SU-DHL-6 (cell line): Measurements from ENCODE around the gene ARHGAP26.
"Not testable (repeated sequence)": the region's sequence is repeated elsewhere in the genome, so short reads cannot be mapped to it uniquely, and the experiment has no call there.

ENCODE experiments used
- H2AFZ ChIP-seq: fragments of 200-600 bp; sonication (generic); 2 replicates; pipeline ENCODE4 v1.6.1; 2014; ENCODE audit warnings: low read depth, mild to moderate bottlenecking, moderate library complexity, mixed read lengths, antibody characterized with exemption, low read length; ENCODE audit not compliant: severe bottlenecking
- H3F3A ChIP-seq: fragments of 200-600 bp; shearing (Covaris generic); 2 replicates; pipeline ENCODE4 v1.6.0; 2016; ENCODE audit warnings: antibody characterized with exemption, mild to moderate bottlenecking; ENCODE audit not compliant: insufficient read depth
- H3K27ac ChIP-seq: fragments of 200-600 bp; sonication (generic); 2 replicates; pipeline ENCODE4 v1.5.1; 2016; ENCODE audit warnings: low read depth, mild to moderate bottlenecking, low read length, moderate library complexity, mixed read lengths
- H3K27me3 ChIP-seq: fragments of 200-600 bp; sonication (generic), shearing (Covaris generic); 2 replicates; pipeline ENCODE4 v1.6.0; 2014; ENCODE audit warnings: mild to moderate bottlenecking, low read length
- H3K36me3 ChIP-seq: fragments of 200-600 bp; sonication (generic); 2 replicates; pipeline ENCODE4 v1.6.1; 2014; ENCODE audit warnings: mild to moderate bottlenecking, low read length, mixed read lengths
- H3K4me2 ChIP-seq: fragments of 300-600, 200-600 bp; shearing (Covaris generic), sonication (generic); 2 replicates; pipeline ENCODE4 v1.6.0; 2014; ENCODE audit warnings: low read length, low read depth, mild to moderate bottlenecking; ENCODE audit not compliant: poor library complexity, severe bottlenecking
- H3K4me3 ChIP-seq: fragments of 200-600 bp; sonication (generic); 2 replicates; pipeline ENCODE4 v1.5.1; 2014; ENCODE audit warnings: antibody characterized with exemption, low read length, mild to moderate bottlenecking, mixed read lengths; ENCODE audit not compliant: insufficient read depth, poor library complexity, severe bottlenecking
- H3K79me2 ChIP-seq: fragments of 200-600 bp; sonication (generic); 2 replicates; pipeline ENCODE4 v1.6.1; 2014; ENCODE audit warnings: mild to moderate bottlenecking, low read length, moderate library complexity; ENCODE audit not compliant: insufficient read depth
- H3K9ac ChIP-seq: fragments of 200-600 bp; sonication (generic); 2 replicates; pipeline ENCODE4 v1.7.0; 2014; ENCODE audit warnings: mild to moderate bottlenecking, low read length
- H3K9me2 ChIP-seq: fragments of 200-600 bp; sonication (generic); replicated peaks from 2 replicates; pipeline ENCODE4 v1.6.1; 2014; ENCODE audit warnings: low read length; ENCODE audit not compliant: insufficient read depth
- H3K9me3 ChIP-seq: fragments of 200-600 bp; sonication (generic); 2 replicates; pipeline ENCODE4 v1.6.1; 2014; ENCODE audit warnings: low read length, mixed read lengths; ENCODE audit not compliant: insufficient read depth
- H4K20me1 ChIP-seq: fragments of 200-600 bp; sonication (generic); 2 replicates; pipeline ENCODE4 v1.6.1; 2014; ENCODE audit warnings: low read depth, mild to moderate bottlenecking, antibody characterized with exemption, low read length, moderate library complexity, mixed read lengths
- EZH2phosphoT487 ChIP-seq: fragments of 200-600 bp; sonication (generic), shearing (Covaris generic); conservative IDR thresholded peaks from 2 replicates; pipeline ENCODE4 v1.6.1; 2018; ENCODE audit warnings: mild to moderate bottlenecking, antibody characterized with exemption, low read length, moderate library complexity, mixed read lengths
- TF ChIP-seq, protein P1 (sequence below): fragments of 200-600 bp; sonication (generic); IDR thresholded peaks from one replicate; pipeline ENCODE4 v1.5.1; 2017; ENCODE audit warnings: antibody characterized with exemption, mild to moderate bottlenecking, low read length, moderate library complexity; ENCODE audit not compliant: insufficient read depth, poor library complexity, severe bottlenecking

Gene ARHGAP26

DNA sequence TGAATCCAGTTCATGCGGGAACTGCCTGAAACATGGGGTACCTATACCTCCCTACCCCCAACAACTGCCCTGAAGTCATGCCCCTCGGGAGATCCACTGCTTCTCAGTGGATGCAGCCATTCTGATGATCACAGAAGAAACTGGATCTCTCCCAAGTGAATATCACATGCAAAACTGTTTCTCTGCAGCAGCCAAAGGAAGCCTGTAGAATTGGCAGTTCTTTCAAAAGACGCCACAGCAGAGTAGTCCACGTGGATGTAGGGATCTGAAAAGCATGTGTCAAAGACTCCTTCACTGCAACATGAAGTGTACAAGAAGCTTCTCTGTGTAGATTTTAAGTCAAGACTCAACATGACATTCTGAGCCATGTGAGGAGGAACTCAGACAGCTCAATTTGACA is 346.6 kb downstream of the ARHGAP26 start:
- Histone ChIP-seq H3K79me2 (no peaks in the 10 kb centered on the region), H3K9me2 (no peaks in the 10 kb centered on the region), H3K9me3 (no peaks in the 10 kb centered on the region), H2AFZ (no peak overlapping the region), H3F3A (no peaks in the 10 kb centered on the region), H3K4me2 (no peak overlapping the region), H3K27ac (no peak overlapping the region), H4K20me1 (no peaks in the 10 kb centered on the region), H3K9ac (no peak overlapping the region), H3K36me3 (no peaks in the 10 kb centered on the region), H3K4me3 (no peak overlapping the region), H3K27me3 (no peaks in the 10 kb centered on the region)
- no peak for TF ChIP-seq EZH2phosphoT487
- TF ChIP-seq, protein P1, sequence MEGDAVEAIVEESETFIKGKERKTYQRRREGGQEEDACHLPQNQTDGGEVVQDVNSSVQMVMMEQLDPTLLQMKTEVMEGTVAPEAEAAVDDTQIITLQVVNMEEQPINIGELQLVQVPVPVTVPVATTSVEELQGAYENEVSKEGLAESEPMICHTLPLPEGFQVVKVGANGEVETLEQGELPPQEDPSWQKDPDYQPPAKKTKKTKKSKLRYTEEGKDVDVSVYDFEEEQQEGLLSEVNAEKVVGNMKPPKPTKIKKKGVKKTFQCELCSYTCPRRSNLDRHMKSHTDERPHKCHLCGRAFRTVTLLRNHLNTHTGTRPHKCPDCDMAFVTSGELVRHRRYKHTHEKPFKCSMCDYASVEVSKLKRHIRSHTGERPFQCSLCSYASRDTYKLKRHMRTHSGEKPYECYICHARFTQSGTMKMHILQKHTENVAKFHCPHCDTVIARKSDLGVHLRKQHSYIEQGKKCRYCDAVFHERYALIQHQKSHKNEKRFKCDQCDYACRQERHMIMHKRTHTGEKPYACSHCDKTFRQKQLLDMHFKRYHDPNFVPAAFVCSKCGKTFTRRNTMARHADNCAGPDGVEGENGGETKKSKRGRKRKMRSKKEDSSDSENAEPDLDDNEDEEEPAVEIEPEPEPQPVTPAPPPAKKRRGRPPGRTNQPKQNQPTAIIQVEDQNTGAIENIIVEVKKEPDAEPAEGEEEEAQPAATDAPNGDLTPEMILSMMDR = no peak

DNA sequence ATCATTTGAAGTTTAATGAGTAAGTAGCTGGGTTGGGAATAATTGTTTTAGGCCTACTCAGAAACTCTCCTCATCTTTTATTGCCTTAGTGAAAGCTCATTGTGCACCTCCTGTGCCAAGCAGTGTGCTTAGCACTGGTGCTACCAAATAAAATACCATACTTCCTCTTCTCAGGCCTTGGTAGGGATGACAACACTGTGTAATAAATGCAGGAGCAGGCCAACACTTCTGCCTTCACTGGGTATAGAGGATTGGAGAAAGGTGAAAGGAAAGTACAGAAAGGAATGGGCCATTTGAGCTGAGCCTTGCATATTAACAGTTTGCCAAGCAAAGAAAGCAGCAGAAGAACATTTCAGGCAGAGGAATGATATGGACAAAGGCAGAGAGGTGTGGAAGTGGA is 347.6 kb downstream of the ARHGAP26 start:
- no peak overlapping the region for H3K9ac ChIP-seq

DNA sequence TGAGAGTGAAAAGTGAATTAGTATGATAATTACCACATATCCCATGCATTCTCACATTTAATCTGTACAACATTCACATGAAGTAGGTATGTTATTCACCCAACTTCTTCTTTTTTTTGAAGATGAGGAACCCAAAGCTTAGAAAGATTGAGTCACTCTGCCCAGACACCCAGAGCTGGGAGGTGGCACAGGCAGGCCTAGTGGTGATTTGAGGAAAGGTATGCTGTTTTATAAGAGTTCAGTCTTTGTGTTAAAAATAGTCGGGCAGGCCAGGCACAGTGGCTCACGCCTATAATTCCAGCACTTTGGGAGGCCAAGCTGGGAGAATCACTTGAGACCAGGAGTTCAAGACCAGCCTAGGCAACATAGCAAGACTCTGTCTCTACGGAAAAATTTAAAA is 348.0 kb downstream of the ARHGAP26 start:
- Histone ChIP-seq H3K9ac (no peak overlapping the region), H2AFZ (no peak overlapping the region), H3K4me2 (no peak overlapping the region)

More for the DNA sequence above, 347.6 kb downstream of the ARHGAP26 start:
- H3K4me2 ChIP-seq = no peak overlapping the region
- H3K36me3 ChIP-seq = no peaks in the 10 kb centered on the region
- no peaks in the 10 kb centered on the region for H3K79me2 ChIP-seq
- no peaks in the 10 kb centered on the region for H3K9me3 ChIP-seq
- no peaks in the 10 kb centered on the region for H4K20me1 ChIP-seq
- no peaks in the 10 kb centered on the region for H3F3A ChIP-seq
- TF ChIP-seq, protein P1 = no peak
- TF ChIP-seq EZH2phosphoT487 = no peak
- no peak overlapping the region for H3K4me3 ChIP-seq
- no peaks in the 10 kb centered on the region for H3K27me3 ChIP-seq
- no peaks in the 10 kb centered on the region for H3K9me2 ChIP-seq
- H2AFZ ChIP-seq = no peak overlapping the region
- no peak overlapping the region for H3K27ac ChIP-seq

DNA sequence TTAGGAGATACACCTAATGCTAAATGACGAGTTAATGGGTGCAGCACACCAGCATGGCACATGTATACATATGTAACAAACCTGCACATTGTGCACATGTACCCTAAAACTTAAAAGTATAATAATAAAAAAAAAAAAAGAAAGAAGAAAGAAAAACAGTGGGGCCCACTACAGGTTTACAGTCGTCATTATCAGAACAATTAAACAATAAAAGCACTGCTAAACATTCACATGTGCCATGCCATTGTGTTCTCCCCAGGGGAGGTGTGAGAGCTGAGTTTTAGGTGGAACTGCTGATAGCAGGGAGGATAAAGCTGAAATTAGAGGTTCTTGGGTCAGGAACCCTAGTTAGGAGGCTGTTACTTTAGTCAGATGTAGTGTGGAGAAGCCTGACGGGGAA is 348.6 kb downstream of the ARHGAP26 start:
- not testable (repeated sequence) for H3K36me3 ChIP-seq, H3K9ac ChIP-seq, H3K4me3 ChIP-seq, H3F3A ChIP-seq, H3K27me3 ChIP-seq, H3K4me2 ChIP-seq, H3K9me3 ChIP-seq, H3K27ac ChIP-seq, H3K9me2 ChIP-seq, H2AFZ ChIP-seq, H3K79me2 ChIP-seq, H4K20me1 ChIP-seq

More for the DNA sequence above, 348.0 kb downstream of the ARHGAP26 start:
- no peaks in the 10 kb centered on the region for H3K9me3 ChIP-seq
- TF ChIP-seq, protein P1 = no peak
- TF ChIP-seq EZH2phosphoT487 = no peak
- H3K4me3 ChIP-seq = no peak overlapping the region
- H3K27ac ChIP-seq = no peak overlapping the region
- no peaks in the 10 kb centered on the region for H3K79me2 ChIP-seq
- H3K27me3 ChIP-seq = no peaks in the 10 kb centered on the region
- H3K9me2 ChIP-seq = no peaks in the 10 kb centered on the region
- H3K36me3 ChIP-seq = no peaks in the 10 kb centered on the region
- no peaks in the 10 kb centered on the region for H4K20me1 ChIP-seq
- no peaks in the 10 kb centered on the region for H3F3A ChIP-seq
